GM12878 (cell line): ENCODE measurements around the gene NKIRAS1. TPM values are rescaled to one million over a fixed set of nuclear protein-coding genes. Genes with fewer than 3 reads are reported as not detected.

ENCODE experiments used
- BCL11A ChIP-seq: IDR thresholded peaks from 2 replicates; pipeline ENCODE4 v1.6.1; 2011; ENCODE audit warnings: low read depth, low read length
- CHD4 ChIP-seq: fragments of 200-600 bp; sonication (generic); IDR thresholded peaks from 2 replicates; pipeline ENCODE4 v1.6.1; 2016; ENCODE audit warnings: mild to moderate bottlenecking
- RELA ChIP-seq: fragments of 450-650 bp; IDR thresholded peaks from 2 replicates; pipeline ENCODE4 v1.8.0; 2014; ENCODE audit warnings: borderline replicate concordance; ENCODE audit not compliant: partially characterized antibody
- RELB ChIP-seq: fragments of 450-650 bp; IDR thresholded peaks from 2 replicates; pipeline ENCODE4 v1.6.1; 2017; ENCODE audit warnings: low read depth, mild to moderate bottlenecking, moderate library complexity
- SIX5 ChIP-seq: IDR thresholded peaks from 2 replicates; pipeline ENCODE4 v1.6.1; 2011; ENCODE audit warnings: mild to moderate bottlenecking, low read depth, low read length, moderate library complexity; ENCODE audit not compliant: severe bottlenecking
- polyA plus RNA-seq, 11 experiments: library from polyadenylated mRNA; depleted of rRNA in 4 of 11; unstranded in 6 of 11; stranded (reverse) in 5 of 11; fragments of >200 nt; fragmentation: Nextera tagmentation in 4 of 11; fragmentation: Illumina TruSeq in 1 of 11; extraction: Ambion mirVana in 4 of 11; extraction: Trizol in 1 of 11; gene quantifications; 1 replicate in 1 of 11; 2 replicates in 10 of 11; pipeline versions ENCODE4 v1.2.1 to v1.2.3, GENCODE V29; 2011 to 2016; ENCODE audit warnings: inconsistent platforms in 2 of 11, missing spikeins in 2 of 11, low read depth in 1 of 11
- total RNA-seq, 4 experiments: library from RNA; depleted of rRNA in 3 of 4; stranded (reverse); fragments of >200 nt in 3 of 4; fragmentation: Illumina TruSeq in 1 of 4; extraction: Trizol in 1 of 4; gene quantifications; 2 replicates each; pipeline versions ENCODE4 v1.2.1 to v1.2.3, GENCODE V29; 2013 to 2021
- TF ChIP-seq, protein P1 (sequence below): fragments of 450-650 bp; IDR thresholded peaks from 2 replicates; pipeline ENCODE4 v1.6.1; 2016; ENCODE audit warnings: mild to moderate bottlenecking, moderate library complexity, borderline replicate concordance

NKIRAS1 gene
- total and polyA plus RNA-seq, 10 of the 15 experiments (the other 5 are each of a cell fraction or from before 2014, with no cell fraction given), result 7.1 to 17.9 (median 10.9) TPM

DNA sequence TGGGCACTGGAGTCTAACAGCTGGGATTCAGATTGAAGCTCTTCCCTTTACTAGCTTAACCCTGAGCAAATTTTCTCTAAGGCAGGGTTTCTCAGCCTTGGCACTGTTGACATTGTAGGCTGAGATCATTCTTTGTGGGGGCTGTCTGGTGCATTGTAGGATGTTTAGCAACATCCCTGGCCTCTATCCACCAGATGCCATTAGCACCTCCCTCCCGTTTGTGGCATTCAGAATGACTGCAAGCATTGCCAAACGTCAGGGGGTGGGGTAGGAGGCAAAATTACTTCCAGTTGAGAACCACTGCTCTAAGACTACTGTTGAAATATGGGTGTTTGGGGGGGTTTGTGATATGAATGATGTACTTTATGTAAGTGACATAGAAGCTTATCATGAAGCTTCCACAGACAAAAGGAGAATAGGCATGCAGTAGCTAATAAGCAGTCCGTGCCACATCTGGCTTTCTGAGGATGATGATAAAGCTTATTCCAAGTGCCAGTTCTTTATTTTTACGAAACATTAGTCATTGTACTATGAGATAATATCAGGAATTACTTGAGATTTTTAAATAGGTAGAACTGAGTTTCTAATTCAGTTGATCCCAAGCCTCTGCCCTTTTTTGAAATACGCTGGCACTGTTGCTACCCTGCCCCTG lies 39.3 kb downstream of the NKIRAS1 start (continued):
- TF ChIP-seq, protein P1, sequence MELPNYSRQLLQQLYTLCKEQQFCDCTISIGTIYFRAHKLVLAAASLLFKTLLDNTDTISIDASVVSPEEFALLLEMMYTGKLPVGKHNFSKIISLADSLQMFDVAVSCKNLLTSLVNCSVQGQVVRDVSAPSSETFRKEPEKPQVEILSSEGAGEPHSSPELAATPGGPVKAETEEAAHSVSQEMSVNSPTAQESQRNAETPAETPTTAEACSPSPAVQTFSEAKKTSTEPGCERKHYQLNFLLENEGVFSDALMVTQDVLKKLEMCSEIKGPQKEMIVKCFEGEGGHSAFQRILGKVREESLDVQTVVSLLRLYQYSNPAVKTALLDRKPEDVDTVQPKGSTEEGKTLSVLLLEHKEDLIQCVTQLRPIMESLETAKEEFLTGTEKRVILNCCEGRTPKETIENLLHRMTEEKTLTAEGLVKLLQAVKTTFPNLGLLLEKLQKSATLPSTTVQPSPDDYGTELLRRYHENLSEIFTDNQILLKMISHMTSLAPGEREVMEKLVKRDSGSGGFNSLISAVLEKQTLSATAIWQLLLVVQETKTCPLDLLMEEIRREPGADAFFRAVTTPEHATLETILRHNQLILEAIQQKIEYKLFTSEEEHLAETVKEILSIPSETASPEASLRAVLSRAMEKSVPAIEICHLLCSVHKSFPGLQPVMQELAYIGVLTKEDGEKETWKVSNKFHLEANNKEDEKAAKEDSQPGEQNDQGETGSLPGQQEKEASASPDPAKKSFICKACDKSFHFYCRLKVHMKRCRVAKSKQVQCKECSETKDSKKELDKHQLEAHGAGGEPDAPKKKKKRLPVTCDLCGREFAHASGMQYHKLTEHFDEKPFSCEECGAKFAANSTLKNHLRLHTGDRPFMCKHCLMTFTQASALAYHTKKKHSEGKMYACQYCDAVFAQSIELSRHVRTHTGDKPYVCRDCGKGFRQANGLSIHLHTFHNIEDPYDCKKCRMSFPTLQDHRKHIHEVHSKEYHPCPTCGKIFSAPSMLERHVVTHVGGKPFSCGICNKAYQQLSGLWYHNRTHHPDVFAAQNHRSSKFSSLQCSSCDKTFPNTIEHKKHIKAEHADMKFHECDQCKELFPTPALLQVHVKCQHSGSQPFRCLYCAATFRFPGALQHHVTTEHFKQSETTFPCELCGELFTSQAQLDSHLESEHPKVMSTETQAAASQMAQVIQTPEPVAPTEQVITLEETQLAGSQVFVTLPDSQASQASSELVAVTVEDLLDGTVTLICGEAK, result no peak
- TF ChIP-seq RELA (no peak), SIX5 (no peak), BCL11A (no peak), RELB (no peak), CHD4 (no peak)
